ENCODE data around the gene ZNF775.

DNA sequence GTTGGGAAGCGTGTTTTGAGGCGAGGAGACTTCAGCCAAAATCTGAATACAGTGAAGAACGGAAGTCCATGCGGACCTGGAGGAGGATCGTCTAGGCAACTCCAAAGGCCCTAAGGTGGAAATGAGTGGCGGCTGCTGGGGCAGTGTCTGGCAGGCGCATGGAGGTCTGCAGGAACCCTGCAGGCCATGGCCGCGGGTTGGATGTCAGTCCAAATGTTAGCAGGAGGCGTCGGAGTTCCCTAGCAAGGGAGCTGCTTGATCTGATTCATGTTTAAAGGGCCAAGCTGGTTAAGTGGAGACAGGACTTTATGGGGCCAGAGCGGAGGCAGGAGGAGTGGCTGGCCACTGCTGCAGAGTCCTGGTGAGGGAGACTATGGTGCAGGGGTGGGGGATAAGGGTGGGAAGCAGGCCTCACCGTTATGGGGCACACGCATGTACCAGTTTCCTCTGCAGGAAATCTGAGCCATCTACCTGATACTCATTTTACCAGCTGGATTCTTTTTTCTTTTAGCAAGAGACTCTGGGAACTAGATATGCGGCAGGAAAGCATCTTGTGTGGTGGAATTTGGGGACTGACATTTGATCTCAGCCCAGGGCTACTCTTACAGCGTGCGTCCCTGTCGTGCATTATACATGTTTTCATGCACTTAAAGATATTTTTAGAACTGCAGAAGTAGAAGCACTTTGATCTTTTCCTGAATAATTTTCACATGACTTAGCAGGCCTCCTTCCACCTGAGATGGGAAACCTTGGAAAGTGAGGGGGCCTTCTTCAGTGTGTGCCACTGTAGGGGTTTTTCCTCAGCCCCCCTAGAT, 17.1 kb upstream of the ZNF775 start:
- TF ChIP-seq, protein P1, sequence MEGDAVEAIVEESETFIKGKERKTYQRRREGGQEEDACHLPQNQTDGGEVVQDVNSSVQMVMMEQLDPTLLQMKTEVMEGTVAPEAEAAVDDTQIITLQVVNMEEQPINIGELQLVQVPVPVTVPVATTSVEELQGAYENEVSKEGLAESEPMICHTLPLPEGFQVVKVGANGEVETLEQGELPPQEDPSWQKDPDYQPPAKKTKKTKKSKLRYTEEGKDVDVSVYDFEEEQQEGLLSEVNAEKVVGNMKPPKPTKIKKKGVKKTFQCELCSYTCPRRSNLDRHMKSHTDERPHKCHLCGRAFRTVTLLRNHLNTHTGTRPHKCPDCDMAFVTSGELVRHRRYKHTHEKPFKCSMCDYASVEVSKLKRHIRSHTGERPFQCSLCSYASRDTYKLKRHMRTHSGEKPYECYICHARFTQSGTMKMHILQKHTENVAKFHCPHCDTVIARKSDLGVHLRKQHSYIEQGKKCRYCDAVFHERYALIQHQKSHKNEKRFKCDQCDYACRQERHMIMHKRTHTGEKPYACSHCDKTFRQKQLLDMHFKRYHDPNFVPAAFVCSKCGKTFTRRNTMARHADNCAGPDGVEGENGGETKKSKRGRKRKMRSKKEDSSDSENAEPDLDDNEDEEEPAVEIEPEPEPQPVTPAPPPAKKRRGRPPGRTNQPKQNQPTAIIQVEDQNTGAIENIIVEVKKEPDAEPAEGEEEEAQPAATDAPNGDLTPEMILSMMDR (IDR thresholded peaks at IDR 0.05) = no peak
- no peak for TF ChIP-seq POLR2A (IDR thresholded peaks at IDR 0.05)

Measured in esophagus squamous epithelium (tissue), 4 donors.